ENCODE data around the gene CLASP2.

CLASP2 gene

DNA sequence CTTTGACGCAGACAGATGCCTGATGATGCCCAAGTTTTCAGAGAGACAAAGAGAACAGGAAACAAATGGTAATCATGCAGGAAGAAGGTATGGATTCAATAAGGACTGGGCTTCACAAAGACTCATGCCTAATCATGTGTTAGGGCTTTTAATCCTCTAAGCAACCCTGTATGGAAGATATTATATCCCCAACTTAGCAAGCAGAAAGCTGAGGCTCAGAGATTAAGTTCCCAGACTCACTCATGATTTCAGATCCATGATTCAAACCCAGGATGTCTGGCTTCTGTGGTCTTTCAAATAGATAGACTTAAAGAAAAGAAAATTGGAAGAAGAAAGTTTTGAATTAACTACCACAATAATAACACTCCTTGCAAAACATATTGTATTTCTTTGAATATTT lies 4.1 kb upstream of the CLASP2 start:
- H3K4me3 ChIP-seq (replicated peaks; ENCODE audit: low read depth, low read length), result no peak overlapping the region
- no peak for DNase-seq (ENCODE audit: low read depth)
- TF ChIP-seq, protein P1, sequence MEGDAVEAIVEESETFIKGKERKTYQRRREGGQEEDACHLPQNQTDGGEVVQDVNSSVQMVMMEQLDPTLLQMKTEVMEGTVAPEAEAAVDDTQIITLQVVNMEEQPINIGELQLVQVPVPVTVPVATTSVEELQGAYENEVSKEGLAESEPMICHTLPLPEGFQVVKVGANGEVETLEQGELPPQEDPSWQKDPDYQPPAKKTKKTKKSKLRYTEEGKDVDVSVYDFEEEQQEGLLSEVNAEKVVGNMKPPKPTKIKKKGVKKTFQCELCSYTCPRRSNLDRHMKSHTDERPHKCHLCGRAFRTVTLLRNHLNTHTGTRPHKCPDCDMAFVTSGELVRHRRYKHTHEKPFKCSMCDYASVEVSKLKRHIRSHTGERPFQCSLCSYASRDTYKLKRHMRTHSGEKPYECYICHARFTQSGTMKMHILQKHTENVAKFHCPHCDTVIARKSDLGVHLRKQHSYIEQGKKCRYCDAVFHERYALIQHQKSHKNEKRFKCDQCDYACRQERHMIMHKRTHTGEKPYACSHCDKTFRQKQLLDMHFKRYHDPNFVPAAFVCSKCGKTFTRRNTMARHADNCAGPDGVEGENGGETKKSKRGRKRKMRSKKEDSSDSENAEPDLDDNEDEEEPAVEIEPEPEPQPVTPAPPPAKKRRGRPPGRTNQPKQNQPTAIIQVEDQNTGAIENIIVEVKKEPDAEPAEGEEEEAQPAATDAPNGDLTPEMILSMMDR (IDR thresholded peaks at IDR 0.05; ENCODE audit: low read length, missing control alignments), result no peak

DNA sequence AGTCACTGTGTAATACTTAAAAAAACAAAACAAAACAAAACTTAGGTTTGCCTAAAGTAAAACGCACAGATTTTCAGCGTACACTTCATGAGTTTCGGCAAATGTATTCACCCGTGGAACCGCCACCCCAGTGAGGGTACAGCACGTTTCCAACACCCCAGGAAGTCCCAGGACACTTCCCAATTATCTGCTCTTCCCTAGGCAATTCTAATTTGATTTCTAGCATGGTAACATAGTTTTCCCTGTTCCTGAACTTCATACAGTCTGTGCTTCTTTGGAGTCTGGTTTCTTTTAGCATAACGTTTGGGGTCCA lies 497 bp upstream of the CLASP2 start:
- TF ChIP-seq, protein P1 (IDR thresholded peaks at IDR 0.05; ENCODE audit: low read length, missing control alignments), result no peak
- peak overlapping the region; percentile 81 for H3K4me3 ChIP-seq (replicated peaks; ENCODE audit: low read depth, low read length)
- no peak for DNase-seq (ENCODE audit: low read depth)

DNA sequence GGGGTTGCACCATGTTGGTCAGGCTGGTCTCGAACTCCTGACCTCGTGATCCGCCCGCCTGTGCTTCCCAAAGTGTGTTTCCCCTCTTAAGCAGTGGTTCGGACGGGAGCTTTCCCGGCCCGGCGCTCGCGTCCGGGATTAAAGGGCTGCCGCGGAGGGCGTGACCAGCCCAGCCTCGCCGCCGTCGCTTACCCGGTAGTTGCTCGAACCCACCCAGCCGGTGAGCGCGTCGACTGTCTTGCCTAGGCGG lies 513 bp downstream of the CLASP2 start:
- DNase-seq (ENCODE audit: low read depth), result peak; percentile 67
- peak overlapping the region; percentile 81 for H3K4me3 ChIP-seq (replicated peaks; ENCODE audit: low read depth, low read length)
- TF ChIP-seq, protein P1 (IDR thresholded peaks at IDR 0.05; ENCODE audit: low read length, missing control alignments), result no peak

DNA sequence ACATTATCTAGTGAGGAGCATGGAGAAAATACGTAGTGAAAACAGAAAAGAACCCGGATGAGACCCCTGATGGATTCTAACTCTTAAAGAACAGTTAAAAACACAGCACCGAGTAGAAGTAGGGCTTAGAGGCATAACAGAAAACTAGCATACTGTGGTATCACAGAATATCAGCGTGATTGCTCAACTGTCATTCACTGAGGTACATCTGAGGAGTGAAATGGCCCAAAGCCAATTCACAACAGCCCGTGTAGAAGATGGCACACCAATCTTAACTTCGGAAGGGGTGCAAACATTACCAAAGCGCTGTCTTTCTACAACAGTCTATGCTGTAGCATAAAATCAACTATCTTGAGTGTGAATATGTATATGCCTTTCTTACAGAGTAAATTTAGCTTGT lies 1.8 kb downstream of the CLASP2 start:
- DNase-seq (ENCODE audit: low read depth), result no peak
- TF ChIP-seq, protein P1 (IDR thresholded peaks at IDR 0.05; ENCODE audit: low read length, missing control alignments), result no peak
- peak overlapping the region; percentile 81 for H3K4me3 ChIP-seq (replicated peaks; ENCODE audit: low read depth, low read length)

DNA sequence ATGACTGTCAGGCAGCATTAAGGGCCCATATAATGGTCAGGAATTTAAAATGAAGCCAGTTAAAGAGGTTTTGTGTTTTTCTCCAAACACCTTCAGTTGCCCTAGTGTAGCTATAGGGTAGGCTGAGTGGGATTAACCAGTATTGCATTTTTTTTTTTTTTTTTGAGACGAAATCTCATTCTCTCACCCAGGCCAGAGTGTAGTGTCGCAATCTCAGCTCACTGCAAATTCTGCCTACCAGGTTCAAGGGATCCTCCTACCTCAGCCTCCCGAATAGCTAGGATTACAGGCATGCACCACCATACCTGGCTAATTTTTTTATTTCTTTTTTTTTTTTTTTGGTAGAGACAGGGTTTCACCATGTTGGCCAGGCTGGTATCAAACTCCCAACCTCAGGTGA lies 7.0 kb downstream of the CLASP2 start:
- H3K4me3 ChIP-seq (replicated peaks; ENCODE audit: low read depth, low read length), result no peak overlapping the region
- no peak for DNase-seq (ENCODE audit: low read depth)
- TF ChIP-seq, protein P1 (IDR thresholded peaks at IDR 0.05; ENCODE audit: low read length, missing control alignments), result no peak

DNA sequence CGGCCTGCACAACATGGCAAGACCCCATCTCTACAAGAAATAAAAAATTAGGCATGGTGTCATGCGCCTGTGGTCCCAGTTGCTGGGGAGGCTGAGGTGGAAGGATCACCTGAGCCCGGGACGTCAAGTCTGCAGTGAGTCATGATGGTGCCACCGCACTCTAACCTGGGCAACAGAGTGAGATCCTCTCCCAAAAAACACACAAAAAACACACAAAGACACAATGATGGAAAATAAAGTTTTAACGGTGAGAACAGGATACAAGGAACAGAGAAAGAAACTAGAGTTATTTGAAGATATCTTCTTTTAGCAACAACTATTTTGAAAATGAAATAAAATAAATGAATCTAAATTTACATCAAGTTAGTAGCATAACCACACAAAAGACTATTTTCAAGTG lies 12.0 kb downstream of the CLASP2 start:
- H3K4me3 ChIP-seq (replicated peaks; ENCODE audit: low read depth, low read length), result no peak overlapping the region
- no peak for DNase-seq (ENCODE audit: low read depth)
- TF ChIP-seq, protein P1 (IDR thresholded peaks at IDR 0.05; ENCODE audit: low read length, missing control alignments), result no peak

DNA sequence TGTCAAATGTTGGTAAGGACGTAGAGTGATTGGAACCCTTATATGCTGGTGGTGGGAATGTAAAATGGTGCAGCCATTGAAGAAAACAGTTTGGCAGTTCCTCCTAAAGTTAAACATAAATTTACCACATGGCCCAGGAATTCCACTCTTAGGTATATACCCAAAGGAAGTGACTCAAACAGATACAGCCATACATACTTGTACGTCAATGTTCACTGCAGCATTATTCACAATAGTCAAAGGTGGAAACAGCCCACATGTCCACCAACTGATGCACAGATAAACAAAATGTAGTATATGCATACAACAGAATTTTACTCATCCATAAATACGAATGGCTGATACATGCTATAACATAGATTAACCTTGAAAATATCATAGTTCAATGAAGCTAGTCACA lies 13.2 kb downstream of the CLASP2 start:
- DNase-seq (ENCODE audit: low read depth), result no peak
- TF ChIP-seq, protein P1 (IDR thresholded peaks at IDR 0.05; ENCODE audit: low read length, missing control alignments), result no peak
- no peak overlapping the region for H3K4me3 ChIP-seq (replicated peaks; ENCODE audit: low read depth, low read length)

Data from fibroblast of pulmonary artery (primary cell).